Stomach (tissue), 4 donors: ENCODE results near the gene CIAO2B.

Experiments used
- CTCF ChIP-seq, 7 experiments: fragments of 450-650 bp in 4 of 7; fragments of 200-600 bp in 3 of 7; sonication (generic) in 3 of 7; IDR thresholded peaks; one replicate each; pipeline ENCODE4 v1.5.1; 2016 to 2019; ENCODE audit warnings: antibody characterized with exemption in 7 of 7, control low read depth in 2 of 7, mild to moderate bottlenecking in 1 of 7
- POLR2AphosphoS5 ChIP-seq, 3 donors: sonication (generic); formaldehyde crosslinking; IDR thresholded peaks; one replicate each; pipeline ENCODE4 v1.6.1; 2016; ENCODE audit warnings: antibody characterized with exemption in 3 of 3

GRCh38 chr16:66923866-66924265 is 10.3 kb downstream of the CIAO2B start:
- no peak for TF ChIP-seq CTCF (IDR thresholded peaks at IDR 0.05)
- no peak for TF ChIP-seq POLR2AphosphoS5 (IDR thresholded peaks at IDR 0.05)
